ENCODE measurements around the gene MTMR3.

DNA sequence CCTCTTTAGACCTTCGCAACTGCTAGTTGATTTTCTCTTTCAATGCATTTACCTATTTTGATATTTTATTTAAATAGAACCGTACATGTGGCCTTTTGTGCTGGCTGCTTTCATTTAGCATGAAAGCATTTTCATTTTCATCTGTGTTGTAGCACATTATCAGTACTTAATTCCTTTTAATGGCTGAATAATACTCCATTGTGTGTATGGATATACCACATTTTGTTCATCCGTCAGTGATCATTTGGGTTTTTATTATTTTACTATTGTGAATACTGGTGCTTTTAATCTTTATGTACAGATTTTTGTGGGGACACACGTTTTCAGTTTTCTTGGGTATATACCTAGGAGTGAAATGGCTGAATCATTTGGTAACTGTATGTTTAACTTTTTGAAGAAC, 43.1 kb downstream of the MTMR3 start:
- TF ChIP-seq, protein P1, sequence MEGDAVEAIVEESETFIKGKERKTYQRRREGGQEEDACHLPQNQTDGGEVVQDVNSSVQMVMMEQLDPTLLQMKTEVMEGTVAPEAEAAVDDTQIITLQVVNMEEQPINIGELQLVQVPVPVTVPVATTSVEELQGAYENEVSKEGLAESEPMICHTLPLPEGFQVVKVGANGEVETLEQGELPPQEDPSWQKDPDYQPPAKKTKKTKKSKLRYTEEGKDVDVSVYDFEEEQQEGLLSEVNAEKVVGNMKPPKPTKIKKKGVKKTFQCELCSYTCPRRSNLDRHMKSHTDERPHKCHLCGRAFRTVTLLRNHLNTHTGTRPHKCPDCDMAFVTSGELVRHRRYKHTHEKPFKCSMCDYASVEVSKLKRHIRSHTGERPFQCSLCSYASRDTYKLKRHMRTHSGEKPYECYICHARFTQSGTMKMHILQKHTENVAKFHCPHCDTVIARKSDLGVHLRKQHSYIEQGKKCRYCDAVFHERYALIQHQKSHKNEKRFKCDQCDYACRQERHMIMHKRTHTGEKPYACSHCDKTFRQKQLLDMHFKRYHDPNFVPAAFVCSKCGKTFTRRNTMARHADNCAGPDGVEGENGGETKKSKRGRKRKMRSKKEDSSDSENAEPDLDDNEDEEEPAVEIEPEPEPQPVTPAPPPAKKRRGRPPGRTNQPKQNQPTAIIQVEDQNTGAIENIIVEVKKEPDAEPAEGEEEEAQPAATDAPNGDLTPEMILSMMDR (IDR thresholded peaks at IDR 0.05), result no peak
- TF ChIP-seq ZFX (IDR thresholded peaks at IDR 0.05; ENCODE audit: borderline replicate concordance), result no peak

Data from 22Rv1 (cell line).